Stimulated activated CD4-positive, alpha-beta T cell treated with anti-CD3 and anti-CD28 coated beads, Interleukin-12 subunit alpha, Interleukin-12 subunit beta, amount 100 ng/mL, for 24 hours (primary cell): ENCODE measurements around the gene LRRC41.
A peak's percentile ranks its signal among the peaks of the same experiment; 100 is the strongest.
"Not testable (repeated sequence)": the region's sequence is repeated elsewhere in the genome, so short reads cannot be mapped to it uniquely, and the experiment has no call there.

ENCODE experiments used
- DNase-seq, 2 experiments: peaks; one replicate each; pipeline ENCODE4 v3.0.0-alpha.2; 2020; ENCODE audit warnings: low read depth in 2 of 2

LRRC41 gene

DNA sequence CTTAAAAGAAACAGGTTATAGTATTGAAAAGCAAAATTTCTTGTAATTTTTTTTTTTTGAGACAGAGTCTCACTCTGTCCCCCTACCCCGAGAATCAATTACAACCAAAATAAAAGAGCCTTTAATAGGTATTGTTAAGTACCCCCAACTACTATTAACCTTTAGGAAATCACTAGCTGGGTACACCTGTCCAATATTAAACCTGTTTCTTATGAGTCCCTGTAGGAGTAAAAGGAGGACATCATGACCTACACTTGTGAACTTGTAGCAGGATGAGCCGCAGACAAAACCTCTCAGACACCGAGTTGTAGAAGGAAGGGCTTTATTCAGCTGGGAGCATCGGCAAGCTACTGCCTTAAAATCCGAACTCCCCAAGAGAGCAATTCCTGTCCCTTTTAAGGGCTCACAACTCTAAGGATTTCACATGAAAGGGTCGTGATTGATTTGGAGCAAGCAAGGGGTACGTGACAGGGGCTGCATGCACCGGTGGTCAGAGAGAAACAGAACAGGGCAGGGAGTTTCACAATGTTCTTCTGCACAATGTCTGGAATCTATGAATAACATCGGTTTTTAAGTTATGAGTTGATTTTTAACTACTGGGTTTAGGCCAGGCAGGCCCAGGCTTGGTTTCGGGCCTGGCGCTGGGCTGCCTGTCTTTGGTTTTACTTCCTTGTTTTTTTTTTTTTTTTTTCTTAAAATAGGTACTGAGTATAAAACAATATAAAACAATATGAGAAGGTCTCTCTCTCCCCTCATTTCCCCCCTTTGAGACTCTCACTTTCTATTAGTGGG is 22.1 kb upstream of the LRRC41 start:
- DNase-seq, result not testable (repeated sequence)

DNA sequence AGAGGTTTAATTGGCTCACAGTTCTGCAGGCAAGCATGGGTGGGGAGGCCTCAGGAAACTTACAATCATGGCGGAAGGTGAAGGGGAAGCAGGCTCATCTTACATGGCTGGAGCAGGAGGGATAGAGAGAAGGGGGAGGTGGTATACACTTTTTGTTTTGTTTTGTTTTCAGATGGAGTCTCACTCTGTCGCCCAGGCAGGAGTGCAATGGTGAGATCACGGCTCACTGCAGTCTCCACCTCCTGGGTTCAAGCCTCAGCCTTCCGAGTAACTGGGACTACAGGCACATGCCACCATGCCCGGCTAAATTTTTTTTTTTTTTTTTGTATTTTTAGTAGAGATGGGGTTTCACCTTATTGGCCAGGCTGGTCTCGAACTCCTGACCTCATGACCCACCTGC is 18.8 kb upstream of the LRRC41 start:
- DNase-seq, result not testable (repeated sequence)

DNA sequence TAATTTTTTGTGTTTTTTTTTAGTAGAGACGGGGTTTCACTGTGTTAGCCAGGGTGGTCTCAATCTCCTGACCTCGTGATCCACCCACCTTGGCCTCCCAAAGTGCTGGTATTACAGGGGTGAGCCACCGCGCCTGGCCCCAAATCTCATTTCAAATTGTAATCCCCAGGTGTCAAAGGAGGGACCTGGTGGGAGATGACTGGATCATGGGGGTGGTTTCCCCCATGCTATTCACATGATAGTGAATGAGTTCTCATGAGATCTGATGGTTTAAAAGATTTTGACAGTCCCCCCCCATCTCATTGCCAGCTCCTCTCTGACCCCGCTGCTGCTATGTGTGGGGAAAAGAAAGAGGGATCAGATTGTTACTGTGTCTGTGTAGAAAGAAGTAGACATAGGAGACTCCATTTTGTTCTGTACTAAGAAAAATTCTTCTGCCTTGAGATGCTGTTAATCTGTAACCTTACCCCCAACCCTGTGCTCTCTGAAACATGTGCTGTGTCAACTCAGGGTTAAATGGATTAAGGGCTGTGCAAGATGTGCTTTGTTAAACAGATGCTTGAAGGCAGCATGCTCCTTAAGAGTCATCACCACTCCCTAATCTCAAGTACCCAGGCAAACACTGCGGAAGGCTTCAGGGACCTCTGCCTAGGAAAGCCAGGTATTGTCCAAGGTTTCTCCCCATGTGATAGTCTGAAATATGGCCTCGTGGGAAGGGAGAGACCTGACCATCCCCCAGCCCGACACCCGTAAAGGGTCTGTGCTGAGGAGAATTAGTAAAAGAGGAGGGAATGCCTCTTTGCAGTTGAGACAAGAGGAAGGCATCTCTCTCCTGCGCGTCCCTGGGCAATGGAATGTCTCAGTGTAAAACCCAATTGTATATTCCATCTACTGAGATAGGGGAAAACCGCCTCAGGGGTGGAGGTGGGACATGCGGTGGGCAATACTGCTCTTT is 16.8 kb upstream of the LRRC41 start:
- not testable (repeated sequence) for DNase-seq

DNA sequence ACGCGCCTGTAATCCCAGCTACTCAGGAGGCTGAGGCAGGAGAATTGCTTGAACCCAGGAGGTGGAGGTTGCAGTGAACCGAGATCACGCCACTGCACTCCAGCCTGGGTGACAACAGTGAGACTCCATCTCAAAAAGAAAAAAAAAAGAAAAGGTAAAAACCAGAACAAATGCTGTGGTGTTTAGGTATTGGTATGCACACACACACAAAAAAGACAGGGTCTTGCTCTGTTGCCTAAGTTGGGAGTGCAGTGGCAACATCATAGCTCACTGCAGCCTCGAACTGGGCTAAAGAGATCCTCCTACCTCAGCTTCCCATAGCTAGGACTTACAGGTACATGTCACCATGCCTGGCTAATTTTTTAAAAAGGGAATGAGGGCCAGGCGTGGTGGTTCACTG is 15.9 kb upstream of the LRRC41 start:
- DNase-seq, result not testable (repeated sequence)

DNA sequence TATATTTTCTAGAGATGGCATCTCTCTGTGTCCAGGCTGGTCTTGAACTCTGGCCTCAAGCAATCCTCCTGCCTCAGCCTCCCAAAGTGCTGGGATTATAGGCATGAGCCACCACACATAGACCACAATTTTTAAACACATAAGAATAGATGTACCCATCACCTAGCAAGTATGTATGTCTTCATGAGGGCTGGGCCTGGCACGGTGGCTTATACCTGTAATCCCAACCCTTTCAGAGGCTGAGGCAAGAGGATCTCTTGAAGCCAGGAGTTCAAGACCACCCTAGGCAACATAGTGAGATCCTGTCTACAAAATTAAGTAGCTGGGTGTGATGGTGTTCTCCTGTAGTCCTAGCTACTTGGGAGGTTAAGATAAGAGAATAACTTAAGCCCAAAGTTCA is 13.9 kb upstream of the LRRC41 start:
- DNase-seq, result no peak

DNA sequence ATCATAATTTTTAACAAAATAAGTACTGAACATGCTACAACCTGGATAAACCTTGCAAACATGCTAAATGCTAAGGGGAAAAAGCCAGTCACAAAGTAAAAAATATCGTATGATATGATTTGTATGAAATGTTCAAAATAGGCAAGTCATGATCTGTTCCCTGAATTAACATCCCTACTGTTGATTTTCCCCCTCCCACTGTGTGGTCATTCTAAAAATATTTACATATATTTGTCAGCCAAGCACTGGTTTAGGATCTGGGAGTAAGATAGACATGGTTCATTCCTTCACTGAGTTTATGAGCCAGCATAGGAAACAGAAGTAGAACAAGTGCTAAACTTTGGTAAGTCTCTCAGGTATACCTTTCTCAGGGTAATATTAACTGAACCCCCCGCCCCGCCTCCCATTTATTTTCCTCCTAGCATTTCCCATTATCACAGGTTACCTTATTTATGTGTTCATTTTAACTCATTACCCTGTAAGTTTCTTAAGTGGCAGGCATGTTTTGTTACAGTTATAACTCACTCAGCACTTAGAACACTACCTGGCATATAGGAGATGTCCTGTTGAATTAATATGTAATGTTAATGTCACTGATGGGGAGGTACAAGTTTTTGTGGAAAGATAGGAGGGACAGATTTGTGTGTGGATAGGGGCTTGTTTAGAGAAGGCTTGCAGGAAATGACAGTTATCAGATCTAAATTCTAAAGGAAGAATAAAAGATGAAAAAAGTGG is 12.4 kb upstream of the LRRC41 start:
- no peak for DNase-seq

DNA sequence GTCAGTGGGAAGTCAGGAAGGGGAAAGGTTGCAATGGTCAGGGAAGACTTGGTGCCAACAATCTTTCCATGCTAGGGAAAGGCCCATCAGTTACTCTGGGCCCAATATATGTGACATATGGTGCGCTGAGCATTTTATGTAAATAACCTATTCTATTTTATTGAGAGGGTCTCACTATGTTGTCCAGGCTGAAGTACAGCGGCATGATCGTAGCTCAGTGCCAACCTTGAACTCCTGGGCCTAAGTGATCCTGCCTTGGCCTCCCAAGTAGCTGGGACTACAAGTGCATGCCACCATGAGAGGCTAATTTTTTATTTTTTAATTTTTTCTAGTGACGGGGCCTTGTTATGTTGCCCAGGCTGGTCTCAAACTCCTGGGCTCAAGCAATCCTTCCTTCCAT is 6.9 kb upstream of the LRRC41 start:
- no peak for DNase-seq

DNA sequence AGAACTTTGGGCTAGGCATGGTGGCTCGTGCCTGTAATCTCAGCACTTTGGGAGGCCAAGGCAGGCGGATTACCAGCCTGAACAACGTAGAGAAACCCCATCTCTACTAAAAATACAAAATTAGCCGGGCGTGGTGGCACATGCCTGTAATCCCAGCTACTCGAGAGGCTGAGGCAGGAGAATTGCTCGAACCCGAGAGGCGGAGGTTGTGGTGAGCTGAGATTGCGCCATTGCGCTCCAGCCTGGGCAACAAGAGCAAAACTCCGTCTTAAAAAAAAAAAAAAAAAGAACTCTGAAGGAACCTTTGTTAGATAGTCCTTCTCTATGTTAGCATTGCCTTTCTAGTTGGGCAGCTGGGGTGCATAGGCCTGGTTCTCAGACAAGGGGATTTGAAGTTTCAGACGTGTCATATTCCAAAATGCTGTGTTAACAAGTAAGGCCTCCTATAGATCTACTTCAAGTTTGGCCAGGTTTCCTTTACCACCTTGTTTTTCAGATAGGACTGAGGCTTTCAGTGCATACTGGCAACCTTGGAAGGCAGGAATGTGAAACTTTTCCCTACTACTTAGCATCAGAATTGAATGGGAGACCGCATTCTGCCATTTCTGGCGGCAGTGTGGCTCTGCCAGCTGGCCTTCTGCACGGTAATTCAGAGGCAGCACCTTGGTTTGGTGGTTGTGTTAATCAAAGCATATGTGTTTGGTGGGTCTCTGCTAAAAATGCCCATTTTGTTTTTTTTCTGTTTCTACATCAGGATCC is 6.2 kb upstream of the LRRC41 start:
- DNase-seq, result no peak

DNA sequence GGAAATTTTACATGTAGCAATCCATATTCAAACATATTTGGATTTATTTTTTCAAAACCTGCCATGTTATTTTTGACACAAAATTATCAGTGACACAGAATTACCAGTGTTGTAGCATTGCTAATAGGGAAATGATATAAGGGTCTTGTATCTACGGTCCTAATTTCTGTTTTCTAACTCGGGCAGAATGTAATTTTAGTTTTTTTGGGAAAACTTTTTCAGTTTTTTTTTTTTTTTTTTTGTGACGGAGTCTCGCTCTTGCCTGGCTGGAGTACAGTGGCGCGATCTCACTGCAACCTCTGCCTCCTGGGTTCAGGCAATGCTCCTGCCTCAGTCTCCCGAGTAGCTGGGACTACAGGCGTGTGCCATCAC is 2.7 kb upstream of the LRRC41 start:
- no peak for DNase-seq

DNA sequence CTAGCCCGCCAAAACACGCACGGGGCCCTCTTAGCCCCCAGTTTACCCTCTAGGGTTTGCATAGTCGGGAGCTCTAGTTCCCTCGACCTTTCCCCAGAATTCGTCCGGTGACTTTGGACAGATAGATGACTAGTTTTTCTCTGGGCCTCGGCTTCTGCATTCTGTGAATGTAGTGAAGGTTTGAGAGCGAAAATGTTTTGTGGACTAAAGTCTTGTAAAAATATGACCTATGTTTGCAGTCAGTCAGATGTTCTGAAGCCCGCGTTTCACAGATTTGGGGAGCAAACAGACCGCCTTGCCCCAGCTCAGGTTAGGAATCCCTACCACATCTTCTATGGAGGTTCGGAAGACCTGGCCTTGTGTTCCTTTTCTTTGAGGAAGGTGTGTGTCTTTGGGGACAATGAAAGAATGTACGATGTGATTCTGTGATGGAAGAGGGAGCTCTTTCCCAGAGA is 483 bp upstream of the LRRC41 start:
- DNase-seq, result no peak

DNA sequence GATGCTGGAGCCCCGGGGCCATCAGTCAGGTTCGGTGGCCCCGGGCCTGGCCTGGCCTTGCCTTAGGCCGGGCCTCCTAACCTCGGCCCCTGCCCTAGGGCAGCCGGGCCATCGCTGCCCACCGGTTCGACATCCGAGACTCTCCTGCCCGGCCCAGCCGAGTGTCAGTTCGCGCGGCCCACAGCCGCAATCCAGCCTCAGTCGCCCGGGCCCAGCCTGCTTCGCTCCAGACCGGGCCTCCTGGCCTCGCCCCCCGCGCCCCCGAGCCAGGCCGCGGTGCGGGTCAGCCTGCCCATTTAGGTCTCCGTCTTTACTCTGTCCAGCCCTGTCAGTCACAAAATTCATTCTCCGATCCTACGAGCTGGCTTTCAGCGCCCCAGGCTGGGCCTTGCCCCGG is 777 bp downstream of the LRRC41 start:
- DNase-seq, result no peak

DNA sequence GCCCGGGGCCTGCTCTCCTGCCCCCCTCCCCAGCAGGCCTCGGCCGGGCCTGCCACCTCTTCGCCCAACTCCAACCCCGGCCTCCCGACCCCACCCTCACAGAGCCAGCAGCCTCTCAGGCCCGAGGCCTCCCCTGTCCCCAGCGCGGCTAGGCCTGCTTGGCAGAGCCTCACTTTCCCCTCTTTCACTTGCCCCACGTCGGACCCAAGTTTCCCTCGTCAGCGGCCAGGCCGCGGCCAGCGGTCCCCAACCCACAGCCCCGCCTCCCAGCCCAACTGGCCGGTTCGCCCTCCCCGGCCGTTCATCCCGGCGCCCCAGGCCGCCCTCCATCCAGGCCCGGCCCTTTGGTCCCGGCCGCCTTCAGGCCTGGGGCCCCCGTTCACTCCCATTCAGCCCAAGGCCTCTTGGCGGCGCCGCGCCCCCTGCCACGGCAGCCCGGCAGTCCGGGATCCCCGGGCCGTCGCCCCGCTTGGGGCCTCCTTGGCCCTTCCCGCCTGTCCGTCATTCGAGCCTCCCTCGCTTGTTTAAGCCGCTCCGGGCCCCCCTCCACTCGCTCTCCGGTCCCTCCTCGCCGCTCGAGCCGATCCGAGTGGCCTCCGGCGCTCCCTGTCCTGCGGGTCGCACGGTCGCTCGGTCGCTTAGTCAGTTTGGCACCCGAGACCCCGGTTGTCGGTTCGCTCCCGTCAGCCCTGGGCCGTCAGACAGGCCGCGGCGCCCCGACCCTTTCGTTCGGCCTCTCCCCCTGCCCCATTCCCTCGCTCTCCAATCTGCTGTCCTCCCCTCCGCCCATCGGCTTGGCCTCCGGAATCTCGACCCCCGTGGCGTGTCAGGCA is 1.4 kb downstream of the LRRC41 start:
- peak; percentile 29 to 47 for DNase-seq

DNA sequence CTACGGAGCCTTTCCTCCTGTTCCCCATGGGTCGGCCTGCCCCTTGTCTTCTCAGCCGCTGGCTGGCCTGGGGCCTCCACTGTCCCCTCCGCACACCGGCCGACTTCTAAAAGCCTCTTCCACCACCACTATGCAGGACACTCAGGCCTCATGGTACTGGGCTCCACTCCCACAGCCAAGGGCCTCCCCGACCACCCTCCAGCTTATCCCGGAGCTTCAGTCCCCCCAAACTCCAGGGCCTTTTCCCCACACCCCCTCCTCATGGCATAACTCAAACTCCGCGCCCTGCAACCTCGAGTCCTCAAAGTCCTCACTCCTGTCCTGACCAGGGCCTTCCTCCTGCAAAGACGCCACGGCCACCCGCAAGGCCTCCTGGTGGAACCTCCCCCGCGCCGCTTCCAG is 2.0 kb downstream of the LRRC41 start:
- DNase-seq, result no peak

DNA sequence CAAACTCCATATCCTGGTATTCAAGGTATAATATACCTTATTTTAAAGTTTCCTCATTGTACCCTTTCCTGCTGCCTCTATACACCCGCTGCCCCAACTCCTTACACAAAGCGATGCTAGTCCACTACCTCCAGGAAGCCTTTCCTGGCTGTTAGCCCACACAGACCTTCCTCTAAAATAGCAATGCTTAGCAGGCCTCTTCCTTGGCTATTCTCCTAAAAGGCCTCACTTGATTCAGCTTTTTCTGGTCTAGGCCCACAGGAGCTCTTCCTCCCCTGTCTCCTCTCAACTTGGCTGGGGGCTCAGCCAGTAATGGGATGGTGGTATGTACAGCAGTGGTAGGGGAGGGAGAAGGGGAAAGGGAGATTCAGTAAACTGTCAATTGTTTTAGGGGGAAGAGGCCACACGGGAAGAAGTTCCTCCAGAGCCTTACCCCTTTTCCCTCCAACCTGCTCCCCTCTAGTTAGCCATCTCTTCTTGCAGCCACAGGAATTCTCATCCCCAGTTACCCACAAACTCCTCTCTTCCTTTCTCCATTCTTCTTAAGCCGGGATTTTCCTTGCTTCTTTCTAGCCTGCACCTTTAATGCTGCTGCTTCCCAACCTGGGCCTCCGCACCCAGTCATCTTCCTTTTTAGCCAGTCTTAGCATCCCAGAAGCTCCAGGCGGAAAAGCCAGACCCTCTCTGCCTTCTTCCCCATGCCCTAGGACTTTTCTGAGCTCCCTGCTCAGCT is 2.6 kb downstream of the LRRC41 start:
- DNase-seq, result no peak

DNA sequence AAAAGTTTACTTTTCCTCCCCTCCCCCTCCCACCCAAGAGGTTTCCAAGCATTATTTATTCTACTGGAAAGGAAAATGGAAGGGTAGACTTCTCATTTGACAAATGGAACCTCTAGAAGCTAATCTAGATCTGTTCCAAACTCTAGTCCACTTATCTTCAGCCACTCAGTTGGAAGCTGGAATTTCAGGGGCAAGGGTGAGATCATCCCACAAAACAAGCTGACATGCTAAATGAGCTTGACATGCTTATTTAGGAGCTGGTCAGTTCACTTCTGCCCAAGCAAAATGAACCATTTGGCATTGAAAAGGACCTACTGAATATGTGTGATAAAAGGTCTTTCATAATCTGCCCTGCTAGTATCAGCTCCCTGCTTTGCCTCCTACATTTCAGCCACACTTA is 5.0 kb downstream of the LRRC41 start:
- DNase-seq, result no peak

DNA sequence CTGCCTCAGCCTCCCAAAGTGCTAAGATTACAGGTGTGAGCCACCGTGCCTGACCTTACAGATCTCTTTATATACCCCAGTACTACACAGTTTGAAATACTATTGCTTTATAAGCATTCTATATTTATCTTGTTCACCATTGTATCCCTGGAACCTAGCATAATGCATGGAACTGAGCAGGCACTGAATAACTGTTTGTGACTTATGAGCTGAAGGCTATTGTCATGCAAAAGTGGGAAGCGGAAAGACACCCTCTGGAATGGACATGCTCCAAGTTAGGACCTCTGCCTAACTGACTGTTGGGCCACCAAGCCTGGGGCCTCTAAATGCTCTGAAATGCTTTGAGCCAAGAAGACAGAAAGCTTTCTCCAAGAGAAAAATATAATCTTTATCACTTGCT is 8.1 kb downstream of the LRRC41 start:
- no peak for DNase-seq

DNA sequence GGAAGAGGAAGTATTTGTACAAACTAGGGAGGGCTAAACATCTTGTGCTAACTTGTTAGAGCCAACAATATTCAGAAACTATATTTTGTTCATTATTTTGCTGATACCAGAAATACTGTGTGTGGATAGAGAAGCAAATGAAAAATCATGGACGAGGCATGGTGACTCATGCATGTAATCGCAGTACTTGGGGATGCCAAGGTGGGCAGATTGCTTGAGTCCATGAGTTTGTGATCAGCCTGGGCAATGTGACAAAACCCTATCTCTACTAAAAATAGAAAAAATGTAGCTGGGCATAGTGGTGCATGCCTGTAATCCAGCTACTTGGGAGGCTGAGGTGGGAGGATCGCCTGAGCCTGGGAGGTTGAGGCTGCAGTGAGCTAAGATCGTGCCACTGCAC is 13.4 kb downstream of the LRRC41 start:
- DNase-seq, result no peak

DNA sequence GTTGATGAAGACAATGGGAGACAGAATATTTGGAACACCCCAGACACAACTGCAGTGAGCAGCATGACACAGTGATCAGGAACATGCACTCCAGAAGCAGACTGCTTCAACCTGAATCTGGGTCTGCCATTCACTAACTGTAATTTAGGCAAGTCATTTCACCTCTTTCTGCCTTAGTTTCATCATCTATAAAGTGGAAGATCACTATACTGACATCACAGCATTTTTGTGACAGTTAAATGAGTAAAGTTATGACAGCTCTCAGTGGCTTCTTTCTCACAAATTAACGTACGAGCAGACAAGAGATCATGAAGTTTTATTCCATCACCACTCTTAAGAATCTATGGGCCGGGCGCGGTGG is 14.3 kb downstream of the LRRC41 start:
- DNase-seq, result no peak

DNA sequence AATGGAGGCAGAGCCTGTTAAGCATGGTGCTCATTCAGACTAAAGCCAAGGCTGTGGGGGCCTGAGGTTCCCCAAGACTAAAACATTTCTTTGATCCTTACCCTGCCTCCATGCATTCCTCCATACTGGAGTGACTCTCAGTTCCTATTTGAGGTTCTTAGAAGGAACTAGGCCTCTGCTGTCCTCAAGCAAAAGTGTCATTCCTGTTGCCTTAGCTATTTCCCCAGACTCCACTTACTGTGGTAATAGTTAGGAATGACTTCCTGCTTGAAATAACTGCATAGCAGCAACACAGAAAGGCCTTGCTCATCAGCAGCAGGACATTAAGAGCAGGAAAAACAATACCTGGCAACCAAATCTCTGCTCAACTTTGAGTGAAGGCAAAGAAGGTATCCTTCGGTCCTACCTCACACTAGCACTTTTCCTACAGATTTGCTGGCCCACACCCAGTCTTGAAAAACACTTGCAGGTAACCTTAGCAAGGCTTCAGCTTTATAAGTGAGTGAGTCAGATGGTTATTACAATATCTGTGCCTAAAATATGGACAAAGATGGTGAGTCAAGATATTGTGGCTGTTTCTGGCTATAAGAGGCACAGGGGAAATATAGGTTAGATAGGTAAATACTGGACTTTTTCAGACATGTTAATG is 14.8 kb downstream of the LRRC41 start:
- DNase-seq, result no peak
